HG03060 (cell line): ENCODE results near the gene ARVCF.

ENCODE experiments used
- ATAC-seq: cut with Tn5 transposase; IDR thresholded peaks from one replicate; pipeline ENCODE4 v1.9.1; 2021; ENCODE audit warnings: low read depth, moderate number of reproducible peaks; ENCODE audit not compliant: unreplicated experiment

ARVCF gene

GRCh38 chr22:20016734-20017621 lies at the start of gene ARVCF:
ARVCF (minus strand) TSS chr22:20016823; CDS start chr22:19990794, 26,029 bp downstream.
- ATAC-seq = no peak

- ATAC-seq = no peak
These were observed 49.4 kb upstream of the ARVCF start for GRCh38 chr22:20065896-20066616.

- no peak for ATAC-seq
These were observed 48.1 kb upstream of the ARVCF start for GRCh38 chr22:20064545-20065262.

- no peak for ATAC-seq
These were observed 47.5 kb upstream of the ARVCF start for GRCh38 chr22:20064140-20064480.

- no peak for ATAC-seq
These were observed 46.9 kb upstream of the ARVCF start for GRCh38 chr22:20063271-20064139.

- no peak for ATAC-seq
These were observed 46.1 kb upstream of the ARVCF start for GRCh38 chr22:20062766-20063083.

GRCh38 chr22:20062043-20062765 lies 45.6 kb upstream of the ARVCF start:
- no peak for ATAC-seq

- ATAC-seq = no peak
These were observed 44.8 kb upstream of the ARVCF start for GRCh38 chr22:20061481-20061861.

- ATAC-seq = no peak
These were observed 44.3 kb upstream of the ARVCF start for GRCh38 chr22:20060700-20061480.

- ATAC-seq = no peak
These were observed 42.6 kb upstream of the ARVCF start for GRCh38 chr22:20058989-20059770.

GRCh38 chr22:20057596-20058268 lies 41.1 kb upstream of the ARVCF start:
- no peak for ATAC-seq

GRCh38 chr22:20056696-20057386 lies 40.2 kb upstream of the ARVCF start:
- no peak for ATAC-seq

- no peak for ATAC-seq
These were observed 39.5 kb upstream of the ARVCF start for GRCh38 chr22:20056161-20056560.

- no peak for ATAC-seq
These were observed 39.0 kb upstream of the ARVCF start for GRCh38 chr22:20055654-20056053.

GRCh38 chr22:20055144-20055543 lies 38.5 kb upstream of the ARVCF start:
- ATAC-seq = no peak

- no peak for ATAC-seq
These were observed 37.9 kb upstream of the ARVCF start for GRCh38 chr22:20054485-20054884.

- ATAC-seq = no peak
These were observed 37.4 kb upstream of the ARVCF start for GRCh38 chr22:20054034-20054427.
